Measurements from ENCODE around the gene DTNBP1.

GRCh38 chr6:15623276-15624116 is 39.3 kb downstream of the DTNBP1 start:
- TF ChIP-seq YY1 (IDR thresholded peaks at IDR 0.05; ENCODE audit: insufficient read depth, insufficient read length) (no peak), ZNF274 (IDR thresholded peaks at IDR 0.05; ENCODE audit: low read depth, low read length) (no peak), SUZ12 (IDR thresholded peaks at IDR 0.05; ENCODE audit: extremely low read depth, insufficient read depth, insufficient read length) (no peak)

Data from NT2/D1 (cell line).